Midbrain (tissue), 1 donor: ENCODE data around the gene AFAP1L2.

Experiments
- DNase-seq: peaks from one replicate; lab custom pipeline; 2025; lab: John Stamatoyannopoulos, UW

The AFAP1L2 gene

DNA sequence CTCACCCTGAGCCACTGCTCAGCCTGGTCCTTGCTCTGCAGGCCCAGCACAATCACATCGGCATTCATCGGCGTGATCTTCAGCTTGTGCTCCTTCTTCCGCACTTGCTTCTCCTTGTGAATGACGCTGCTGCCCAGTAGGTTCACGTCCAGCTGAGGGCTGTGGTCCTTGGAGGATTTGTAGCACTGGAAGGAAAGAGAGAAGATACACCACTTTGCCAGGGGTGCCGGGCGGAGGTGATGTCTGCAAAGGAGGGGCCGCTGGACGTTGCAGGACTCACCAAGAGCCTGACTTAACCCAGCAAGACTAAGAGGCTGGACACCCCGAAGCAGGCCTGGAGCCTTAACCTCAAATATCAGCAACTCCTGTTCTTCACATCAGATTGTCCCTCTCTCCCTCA lies 90.4 kb downstream of the AFAP1L2 start:
- DNase-seq = no peak

DNA sequence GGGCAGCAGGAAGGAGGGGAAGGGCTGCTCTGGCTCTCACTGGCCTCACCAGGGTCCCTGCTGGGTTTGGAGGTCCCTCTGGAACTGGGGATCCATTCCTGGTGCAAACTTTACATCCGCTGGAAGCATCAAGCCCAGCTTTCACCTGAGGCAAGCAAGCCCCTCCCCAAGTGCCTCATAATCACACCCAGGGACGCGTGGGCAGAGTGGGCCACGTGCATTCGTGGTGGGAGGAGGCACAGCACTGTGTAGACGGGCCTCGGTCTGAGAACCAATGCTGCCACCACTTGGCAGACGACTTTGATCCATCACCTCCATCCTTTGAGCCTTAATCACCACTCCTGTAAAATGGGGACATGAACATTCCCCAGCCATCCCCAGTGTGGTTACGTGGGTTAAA lies 91.2 kb downstream of the AFAP1L2 start:
- no peak for DNase-seq

DNA sequence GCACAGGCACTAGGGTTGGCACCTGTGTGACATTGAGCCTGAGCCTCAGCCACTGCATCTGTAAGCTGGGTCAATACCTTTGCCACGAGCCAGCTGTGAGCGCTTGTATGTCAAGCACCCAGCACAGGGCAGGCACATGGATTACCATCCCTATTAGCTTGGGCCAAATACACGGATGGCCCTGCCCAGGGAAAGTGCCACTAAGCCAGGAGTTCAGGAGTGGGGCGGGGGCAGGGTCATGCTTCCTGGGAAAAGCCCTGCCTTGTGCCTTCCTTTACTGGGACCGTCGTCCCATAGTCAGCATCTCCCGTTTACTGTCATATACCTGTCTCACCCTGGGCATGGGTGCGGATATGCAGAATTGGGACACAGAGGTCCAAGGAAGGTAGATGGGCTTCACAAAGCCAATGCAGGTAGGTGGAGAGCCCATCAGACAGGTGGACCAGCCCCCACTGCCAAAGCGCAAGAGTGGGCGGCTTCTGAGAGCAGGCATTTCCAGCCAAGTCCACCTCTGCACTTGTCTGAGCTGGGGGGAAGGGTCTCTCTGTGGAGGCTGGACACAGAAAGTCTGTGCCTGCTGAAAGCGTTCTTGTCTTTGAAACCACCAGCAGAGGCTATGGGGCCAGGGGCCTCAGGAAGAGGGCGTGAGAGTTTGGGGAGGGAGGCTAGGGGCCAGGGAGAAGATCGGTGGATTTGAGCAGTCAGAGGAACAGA lies 92.6 kb downstream of the AFAP1L2 start:
- no peak for DNase-seq

DNA sequence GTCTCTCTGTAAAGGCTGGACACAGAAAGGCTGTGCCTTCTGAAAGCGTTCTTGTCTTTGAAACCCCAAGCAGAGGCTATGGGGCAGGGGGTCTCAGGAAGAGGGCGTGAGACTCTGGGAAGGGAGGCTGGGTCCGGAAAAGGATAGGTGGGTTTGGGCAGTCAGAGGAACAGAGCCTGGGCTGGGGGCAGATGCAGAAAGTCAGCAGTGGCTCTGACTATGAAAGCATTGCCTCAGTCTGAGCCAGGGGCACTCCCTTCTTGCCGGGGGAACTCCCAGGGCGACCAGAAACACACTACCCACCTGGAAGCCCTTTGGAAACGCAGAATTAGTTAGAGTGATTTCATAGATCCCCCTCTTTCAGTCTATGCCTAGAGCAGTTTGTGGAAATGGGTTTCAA lies 93.3 kb downstream of the AFAP1L2 start:
- no peak for DNase-seq

DNA sequence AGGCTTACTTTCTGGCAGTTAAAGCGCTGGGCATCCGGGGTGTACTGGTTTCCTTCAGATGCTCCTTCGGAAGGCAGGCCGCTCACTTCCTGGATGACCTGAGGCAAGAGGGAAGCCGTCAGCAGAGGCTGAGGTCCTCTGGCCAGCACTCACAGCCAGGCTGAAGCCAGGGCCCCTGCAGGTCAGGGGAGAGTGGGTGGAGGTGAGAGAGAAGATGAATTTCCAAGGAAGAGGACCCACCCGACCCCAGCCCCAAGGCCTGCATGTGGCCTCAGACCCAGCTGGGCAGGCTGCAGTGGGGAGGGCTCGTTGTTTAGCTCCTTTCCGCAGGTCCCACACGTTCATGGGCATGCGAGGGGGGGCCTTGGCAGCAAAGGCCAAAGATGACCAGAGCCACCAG lies 94.0 kb downstream of the AFAP1L2 start:
- no peak for DNase-seq

DNA sequence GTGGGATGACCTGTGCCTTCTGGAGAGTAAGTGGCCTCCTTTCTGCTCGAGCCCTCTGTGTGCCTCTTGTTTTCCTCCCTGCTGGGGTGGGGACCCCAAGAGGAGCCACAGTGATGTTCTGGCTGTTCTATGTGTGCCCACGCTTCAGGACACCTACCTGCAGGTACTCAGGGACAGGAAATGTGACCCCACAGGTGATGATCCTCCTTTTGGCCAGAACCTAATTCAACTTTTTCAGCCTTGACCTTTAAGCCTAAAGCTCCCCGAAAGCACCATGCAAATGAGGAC lies 95.0 kb downstream of the AFAP1L2 start:
- DNase-seq = no peak

DNA sequence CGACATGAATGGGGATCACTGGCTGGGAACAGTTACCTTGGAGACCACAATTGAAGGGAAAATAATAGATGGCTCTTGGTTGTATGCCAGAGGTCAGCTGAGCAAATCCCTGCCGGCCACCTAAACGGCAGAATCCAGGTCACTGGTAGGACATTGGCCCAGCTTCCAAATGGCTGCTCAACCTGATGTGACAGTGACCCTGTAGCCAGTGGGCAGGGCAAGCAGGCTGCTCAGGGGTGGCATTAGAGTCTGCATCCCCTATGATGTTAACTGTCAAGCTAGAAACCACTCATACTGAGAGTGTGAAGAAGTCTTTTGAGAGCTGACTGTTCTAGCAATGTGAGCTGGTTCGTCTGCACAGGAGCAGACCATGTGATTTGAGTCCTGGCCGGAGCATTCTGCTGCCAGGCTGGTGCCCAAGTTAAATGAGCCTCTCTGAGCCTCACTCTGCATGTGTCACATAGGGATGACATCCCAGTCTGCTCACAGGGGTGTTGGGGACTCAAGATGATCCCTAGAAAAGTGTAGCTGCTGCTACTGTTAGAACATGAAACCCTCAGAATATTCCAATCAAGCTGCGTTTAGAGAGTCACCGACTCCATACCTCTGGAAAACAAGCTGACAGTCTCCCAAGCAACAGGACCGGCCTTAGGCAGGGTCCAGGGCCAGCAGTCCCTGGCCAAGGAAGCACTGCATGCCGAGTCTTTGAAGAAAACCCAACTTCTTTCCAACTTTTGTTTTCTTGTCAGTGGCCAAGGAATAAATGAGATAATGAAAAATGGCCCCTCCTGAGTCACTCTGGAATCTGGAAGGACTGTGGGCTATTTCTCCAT lies 95.6 kb downstream of the AFAP1L2 start:
- peak; percentile 28 for DNase-seq

DNA sequence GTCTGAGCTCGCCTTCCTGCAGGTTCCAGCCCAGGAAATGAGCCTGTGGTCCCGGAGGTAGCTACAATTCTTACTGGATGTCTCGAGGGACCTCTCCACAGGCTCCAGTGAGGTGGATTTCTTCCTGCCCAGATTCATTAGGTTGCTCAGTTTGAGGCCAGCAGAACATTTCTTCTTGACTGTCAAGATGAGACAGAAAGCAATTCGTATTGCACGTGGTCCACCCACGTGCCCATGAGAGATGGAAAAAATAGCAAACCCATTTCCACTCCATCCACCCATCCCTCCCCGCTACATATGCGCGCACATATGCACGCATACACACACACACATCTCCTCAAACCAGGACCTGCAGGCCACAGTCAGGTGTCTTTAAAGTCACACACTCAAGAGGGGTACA lies 96.6 kb downstream of the AFAP1L2 start:
- no peak for DNase-seq

DNA sequence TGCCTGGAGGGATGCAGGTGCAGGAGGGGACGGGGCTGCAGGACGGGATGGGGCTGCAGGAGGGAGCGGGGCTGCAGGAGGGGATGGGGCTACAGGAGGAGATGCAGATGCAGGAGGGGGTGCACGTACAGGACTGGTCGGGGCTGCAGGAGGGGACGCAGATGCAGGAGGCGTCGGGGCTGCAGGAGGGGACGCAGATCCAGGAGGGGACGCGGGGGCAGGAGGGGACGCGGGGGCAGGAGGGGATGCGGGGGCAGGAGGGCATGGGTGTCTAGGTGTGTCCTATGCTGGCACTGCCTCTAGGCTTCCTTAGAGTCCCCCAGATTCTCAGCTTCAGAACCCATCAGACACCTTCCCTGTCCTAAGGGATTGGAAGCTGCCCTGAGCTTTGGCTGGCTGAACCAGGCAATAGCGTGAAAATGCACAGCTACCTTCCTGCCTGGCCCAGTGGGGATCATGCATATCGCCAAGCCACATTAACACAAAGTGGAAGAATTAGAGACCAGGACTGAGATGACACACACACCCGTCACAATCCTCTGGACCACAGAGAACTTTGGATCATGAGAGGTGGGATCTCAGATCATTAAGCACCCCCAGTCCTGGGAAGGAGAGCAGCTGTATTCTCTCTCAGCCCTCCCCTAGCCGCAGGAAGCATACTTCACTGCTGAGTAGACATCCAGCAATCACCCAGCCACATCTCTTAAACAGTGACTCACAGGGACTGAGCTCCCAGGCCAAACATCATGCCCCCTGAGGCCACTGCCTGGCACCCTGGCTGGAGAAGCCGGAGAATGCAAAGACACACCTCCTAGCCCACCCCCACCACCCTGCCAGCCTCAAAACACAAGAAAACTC lies 98.0 kb downstream of the AFAP1L2 start:
- no peak for DNase-seq

DNA sequence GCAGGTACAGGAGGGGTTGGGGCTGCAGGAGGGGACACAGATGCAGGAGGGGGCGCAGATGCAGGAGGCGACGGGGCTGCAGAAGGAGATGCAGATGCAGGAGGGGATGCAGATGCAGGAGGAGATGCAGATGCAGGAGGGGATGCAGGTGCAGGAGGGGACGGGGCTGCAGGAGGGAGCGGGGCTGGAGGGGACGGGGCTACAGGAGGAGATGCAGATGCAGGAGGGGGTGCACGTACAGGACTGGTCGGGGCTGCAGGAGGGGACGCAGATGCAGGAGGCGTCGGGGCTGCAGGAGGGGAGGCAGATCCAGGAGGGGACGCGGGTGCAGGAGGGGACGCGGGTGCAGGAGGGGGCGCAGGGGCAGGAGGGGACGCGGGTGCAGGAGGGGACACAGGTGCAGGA lies 98.8 kb downstream of the AFAP1L2 start:
- no peak for DNase-seq

DNA sequence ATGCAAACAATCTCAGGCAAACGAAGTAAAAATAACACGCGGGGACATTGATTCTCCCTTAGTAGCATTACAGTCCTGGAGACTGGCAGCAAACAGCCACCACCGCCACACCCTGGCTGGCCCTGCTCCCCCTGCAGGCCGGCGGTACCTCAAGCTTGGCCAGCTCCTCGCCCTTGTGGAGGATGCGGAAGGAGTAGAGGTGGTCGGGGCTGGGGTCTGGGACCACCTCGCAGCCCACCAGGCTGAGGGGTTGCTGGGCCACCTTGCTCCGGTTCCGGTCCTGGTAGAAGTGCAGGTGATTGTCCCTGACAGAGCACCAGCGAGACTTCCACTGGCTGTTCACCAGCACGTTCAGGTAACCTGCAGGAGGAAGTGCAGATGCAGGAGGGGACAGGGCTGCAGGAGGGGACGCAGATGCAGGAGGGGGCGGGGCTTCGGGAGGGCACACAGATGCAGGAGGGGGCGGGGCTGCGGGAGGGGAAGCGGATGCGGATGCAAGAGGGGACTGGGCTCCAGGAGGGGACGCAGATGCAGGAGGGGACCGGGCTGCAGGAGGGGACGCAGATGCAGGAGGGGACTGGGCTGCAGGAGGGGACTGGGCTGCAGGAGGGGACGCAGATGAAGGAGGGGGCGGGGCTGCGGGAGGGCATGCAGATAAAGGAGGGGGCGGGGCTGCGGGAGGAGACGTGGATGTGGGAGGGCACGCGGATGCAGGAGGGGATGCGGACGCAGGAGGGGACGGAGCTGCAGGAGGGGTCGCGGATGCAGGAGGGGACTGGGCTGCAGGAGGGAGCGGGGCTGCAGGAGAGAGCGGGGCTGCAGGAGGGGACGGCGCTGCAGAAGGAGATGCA lies 99.5 kb downstream of the AFAP1L2 start:
- DNase-seq = no peak

DNA sequence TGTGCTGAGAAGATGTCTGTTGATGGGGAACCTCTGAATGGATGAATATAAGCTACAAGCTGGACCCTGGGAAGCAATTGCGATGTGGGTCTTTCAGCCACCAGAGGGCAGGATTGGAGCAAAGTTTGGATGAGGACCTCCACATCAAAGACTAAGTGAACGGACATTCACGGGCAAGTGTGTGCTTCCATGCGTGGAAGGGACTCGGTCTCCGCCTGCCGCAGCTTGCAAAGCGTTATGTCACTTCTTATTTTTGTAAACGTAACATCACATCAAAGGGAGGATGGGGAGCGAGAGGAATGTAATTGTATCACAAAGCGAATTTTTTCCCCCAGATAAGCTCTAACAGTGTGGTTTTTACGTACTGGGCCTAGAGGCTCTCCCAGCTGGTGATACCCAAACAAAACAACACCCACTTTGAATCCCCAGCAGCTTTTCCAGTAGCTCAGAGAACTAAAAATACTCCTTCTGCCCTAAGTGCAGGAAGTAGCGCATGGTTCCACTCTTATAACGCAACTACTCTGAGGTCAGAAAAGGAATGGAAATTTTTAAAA lies 100.2 kb downstream of the AFAP1L2 start:
- peak; percentile 88 for DNase-seq

DNA sequence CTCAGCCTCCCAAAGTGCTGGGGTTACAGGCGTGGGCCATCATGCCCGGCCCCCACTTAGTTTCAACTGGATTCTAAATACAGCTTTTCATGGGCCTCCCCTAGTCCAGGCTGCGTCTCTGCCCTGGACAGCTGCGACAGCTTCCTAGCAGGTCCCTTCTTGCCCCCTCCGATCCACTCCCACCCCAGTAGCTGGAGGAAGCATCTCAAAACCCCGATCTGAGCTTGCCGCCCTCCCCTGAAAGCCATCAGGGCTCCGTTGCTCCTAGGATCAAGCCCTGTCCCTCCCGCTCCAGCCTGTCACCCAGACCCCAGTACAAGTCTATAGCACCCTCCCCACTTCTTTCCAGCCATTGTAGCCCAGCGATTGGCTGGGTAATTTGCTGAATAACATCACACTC lies 100.7 kb downstream of the AFAP1L2 start:
- DNase-seq = no peak

DNA sequence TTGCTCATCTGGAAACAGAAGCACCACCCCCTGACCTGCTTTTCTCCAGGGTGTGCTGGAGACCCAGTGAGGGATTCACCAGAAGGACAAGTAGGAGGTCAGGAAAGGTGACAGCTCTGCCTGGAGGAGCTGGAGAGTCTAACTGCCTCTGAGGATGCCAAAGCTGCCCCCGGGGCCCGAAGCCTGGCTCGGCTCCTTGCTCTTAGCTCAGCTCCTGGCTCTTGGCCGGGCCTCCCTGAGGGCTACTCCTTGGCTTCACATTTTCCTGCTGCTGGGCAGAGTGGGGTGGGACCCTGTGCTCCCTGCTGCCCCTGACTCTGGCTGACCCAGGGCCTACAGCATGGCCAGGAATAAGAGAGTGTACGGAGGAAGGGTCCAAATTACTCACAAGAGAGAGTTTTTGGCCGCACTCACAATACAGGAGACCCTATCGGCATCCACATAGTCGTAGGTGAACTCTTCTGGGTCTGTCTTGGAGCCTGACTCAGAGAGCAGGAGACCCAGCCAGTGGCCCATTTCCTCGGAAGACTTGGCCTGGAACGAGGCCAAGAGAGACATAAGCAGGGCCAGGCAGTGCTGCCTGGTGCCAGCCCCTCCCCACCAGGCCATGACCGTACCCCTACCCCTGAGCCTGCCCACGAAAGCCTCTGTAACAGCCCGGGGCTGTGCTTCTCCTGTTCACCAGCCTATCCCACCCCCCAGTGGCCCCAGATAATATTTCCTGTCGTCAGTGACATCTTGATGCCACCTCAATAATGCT lies 102.2 kb downstream of the AFAP1L2 start:
- DNase-seq = peak; percentile 3

DNA sequence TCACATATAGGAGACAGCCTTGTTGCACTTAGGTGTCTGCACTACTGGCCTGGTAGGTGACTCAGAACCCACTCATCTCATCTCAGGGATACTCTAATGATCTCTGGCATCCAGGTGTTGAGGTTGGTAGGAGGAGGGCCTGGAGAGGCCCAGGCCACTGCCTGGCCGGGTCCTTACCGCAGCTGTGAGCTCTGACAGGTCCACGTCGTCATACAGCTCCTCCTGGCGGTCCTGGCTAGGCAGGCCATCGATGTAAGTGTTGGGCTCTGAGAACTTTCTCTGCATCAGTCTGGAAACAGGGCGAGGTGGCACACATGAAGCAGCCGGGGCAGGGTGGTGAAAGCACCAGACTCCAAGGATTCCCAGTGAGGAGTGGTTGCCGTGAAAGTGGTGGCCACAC lies 103.1 kb downstream of the AFAP1L2 start:
- DNase-seq = no peak

DNA sequence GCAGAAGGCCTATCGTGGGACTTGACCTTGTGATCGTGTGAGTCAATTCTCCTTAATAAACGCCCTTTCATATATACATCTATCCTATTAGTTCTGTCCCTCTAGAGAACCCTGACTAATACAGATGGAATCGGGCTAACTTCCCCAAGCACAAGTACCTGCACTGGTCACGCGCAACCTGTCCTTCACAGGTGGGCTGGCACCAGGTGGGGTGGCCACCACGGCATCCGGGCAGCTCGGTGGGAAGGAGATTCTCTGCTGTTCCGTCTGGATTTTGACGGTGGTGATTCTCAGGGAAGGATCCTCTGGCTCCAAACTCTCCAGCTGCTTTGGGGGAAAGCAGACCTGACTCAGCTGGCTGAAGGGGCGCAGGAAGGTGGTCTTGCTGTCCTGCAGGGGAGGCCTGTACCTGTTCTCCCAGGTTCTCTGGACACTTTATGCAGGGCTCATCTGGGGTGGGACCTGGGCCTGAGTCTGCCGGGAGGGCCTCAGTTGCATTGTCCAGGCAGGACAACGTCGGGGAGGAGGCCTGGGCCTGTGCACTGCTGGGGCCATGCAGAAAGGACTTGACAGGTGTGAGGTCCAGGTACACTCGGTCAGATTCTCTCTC lies 104.2 kb downstream of the AFAP1L2 start:
- no peak for DNase-seq

DNA sequence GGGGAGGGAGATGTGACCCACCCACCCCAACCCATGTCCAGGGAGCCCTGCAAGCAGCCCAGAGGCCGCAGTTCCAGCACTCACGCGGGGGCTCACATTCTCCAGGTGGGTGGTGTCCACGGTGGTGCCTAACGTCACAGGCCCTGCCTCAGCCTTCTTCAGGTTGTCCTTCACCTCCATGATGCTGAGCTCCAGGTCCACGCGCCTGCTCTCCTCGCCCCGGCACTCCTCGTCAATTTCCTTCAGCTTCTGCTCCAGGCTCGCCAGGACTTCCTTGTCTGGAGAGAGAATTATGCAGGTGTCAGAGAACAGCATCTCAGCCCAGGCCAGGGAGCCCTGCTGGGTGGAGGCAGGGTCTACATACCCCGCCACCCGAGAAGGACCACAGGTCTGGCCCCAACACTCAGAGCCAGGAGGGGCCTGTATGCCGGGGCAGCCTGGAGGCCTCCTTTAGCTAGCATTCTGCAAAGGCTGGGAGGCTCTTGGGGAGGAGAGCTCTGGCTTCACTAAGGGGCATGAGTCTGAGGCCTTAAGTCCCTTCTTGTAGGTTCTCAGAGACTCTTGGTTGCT lies 107.1 kb downstream of the AFAP1L2 start:
- DNase-seq = no peak

DNA sequence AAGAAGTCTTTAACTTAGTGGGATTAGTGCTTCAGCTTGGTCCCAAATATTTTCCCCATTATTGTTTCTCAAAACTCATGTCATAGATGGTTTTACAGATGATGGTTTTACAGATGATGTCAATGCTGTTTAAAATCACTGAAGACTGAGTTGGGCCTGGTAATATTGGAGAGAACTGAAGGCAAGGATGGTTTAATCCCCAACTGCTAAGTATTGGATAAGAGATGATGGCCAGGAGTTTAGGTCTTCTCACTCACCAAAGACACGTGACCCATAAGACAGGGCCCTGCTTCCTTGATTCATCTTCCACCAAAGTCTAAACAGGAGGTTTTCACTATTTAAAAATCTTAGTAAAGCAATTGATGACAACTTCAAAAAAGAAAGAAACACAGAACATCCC lies 108.9 kb downstream of the AFAP1L2 start:
- DNase-seq = no peak

DNA sequence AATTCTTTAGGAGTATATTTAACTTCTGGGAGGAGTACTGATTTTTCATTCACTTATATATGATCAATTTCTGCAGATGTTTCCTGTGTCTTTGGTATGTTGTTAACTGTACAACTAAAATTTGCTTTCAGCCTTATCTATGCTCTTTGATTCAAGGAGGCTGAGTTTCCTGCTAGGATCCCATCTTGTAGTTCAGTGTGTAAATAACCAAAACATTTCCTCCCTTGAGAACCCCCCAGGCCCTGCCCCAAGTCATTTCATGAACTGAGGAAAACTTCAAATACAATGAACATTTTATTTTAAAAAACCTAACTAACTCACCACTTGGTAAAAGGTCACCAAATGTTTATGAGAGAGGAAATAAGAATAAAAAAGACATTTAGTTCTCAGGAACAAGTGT lies 109.8 kb downstream of the AFAP1L2 start:
- DNase-seq = no peak

DNA sequence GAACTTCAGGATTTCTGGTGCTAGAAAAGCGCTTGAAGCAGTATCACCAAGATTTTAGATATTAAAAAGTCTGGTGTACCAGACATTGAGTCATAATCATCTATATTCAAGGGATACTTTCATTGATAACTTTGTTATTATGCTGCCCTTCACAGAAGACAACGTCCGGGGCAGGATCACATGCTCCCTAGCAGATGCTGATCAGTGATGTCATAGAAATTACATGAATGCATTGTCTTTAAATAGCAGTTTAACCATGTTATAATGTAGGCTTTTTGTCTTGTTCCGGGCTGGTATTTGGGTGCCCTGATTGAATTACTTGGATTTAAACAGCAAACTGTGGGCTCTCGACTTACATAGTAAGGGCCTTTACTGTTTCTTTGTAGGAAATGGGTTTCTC lies 111.2 kb downstream of the AFAP1L2 start:
- no peak for DNase-seq
